Endothelial cell of umbilical vein (primary cell): ENCODE measurements around the gene CACNA1C.

ENCODE experiments used
- EZH2 ChIP-seq: IDR thresholded peaks from 2 replicates; pipeline ENCODE4 v1.6.1; 2012; ENCODE audit warnings: borderline replicate concordance, low read depth, mild to moderate bottlenecking, moderate library complexity, low read length, inconsistent platforms; ENCODE audit not compliant: severe bottlenecking
- POLR2AphosphoS5 ChIP-seq: IDR thresholded peaks from 2 replicates; pipeline ENCODE4 v1.6.1; 2012; ENCODE audit warnings: low read depth, mild to moderate bottlenecking, control low read depth, low read length, moderate library complexity; ENCODE audit not compliant: insufficient read depth
- TF ChIP-seq, protein P1 (sequence below), 2 donors: IDR thresholded peaks; 1 replicate in 1 of 2; 2 replicates in 1 of 2; pipeline ENCODE4 v1.5.1; 2011; ENCODE audit warnings: low read length in 2 of 2, mild to moderate bottlenecking in 2 of 2, moderate library complexity in 2 of 2, control low read depth in 1 of 2, inconsistent platforms in 1 of 2, low read depth in 1 of 2; ENCODE audit not compliant: insufficient read depth in 1 of 2; ENCODE audit errors: extremely low read depth in 1 of 2

DNA sequence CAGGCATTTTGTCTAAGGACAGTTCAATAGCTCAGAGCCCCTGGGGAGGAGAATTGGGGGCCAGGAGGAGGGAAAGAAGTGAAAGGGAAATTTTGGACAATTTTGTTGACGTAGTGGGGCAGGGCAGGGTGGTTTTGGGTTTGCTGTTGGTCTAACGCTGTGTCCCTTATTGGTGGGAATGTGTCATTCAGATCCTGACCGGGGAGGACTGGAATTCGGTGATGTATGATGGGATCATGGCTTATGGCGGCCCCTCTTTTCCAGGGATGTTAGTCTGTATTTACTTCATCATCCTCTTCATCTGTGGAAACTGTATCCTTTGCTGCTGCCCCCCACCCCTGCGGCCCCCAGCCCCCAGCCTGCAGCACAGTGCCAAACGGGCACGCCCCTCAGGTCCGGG lies 529.8 kb downstream of the CACNA1C start:
- TF ChIP-seq, protein P1, sequence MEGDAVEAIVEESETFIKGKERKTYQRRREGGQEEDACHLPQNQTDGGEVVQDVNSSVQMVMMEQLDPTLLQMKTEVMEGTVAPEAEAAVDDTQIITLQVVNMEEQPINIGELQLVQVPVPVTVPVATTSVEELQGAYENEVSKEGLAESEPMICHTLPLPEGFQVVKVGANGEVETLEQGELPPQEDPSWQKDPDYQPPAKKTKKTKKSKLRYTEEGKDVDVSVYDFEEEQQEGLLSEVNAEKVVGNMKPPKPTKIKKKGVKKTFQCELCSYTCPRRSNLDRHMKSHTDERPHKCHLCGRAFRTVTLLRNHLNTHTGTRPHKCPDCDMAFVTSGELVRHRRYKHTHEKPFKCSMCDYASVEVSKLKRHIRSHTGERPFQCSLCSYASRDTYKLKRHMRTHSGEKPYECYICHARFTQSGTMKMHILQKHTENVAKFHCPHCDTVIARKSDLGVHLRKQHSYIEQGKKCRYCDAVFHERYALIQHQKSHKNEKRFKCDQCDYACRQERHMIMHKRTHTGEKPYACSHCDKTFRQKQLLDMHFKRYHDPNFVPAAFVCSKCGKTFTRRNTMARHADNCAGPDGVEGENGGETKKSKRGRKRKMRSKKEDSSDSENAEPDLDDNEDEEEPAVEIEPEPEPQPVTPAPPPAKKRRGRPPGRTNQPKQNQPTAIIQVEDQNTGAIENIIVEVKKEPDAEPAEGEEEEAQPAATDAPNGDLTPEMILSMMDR (IDR thresholded peaks at IDR 0.05; ENCODE audit: extremely low read depth in 1 of 2, insufficient read depth in 1 of 2, low read depth in 1 of 2, low read length in 2 of 2) = no peak
- TF ChIP-seq EZH2 = no peak
- TF ChIP-seq POLR2AphosphoS5 = no peak
